GM19043 (cell line): Measurements from ENCODE around the gene TTPAL.

ENCODE experiments used
- ATAC-seq: cut with Tn5 transposase; IDR thresholded peaks from one replicate; pipeline ENCODE4 v1.9.1; 2021; ENCODE audit warnings: low read depth; ENCODE audit not compliant: unreplicated experiment

Gene TTPAL

GRCh38 chr20:44532259-44532980, 56.7 kb downstream of the TTPAL start:
- ATAC-seq = no peak

- ATAC-seq = no peak
These were observed 57.3 kb downstream of the TTPAL start for GRCh38 chr20:44532981-44533331.

GRCh38 chr20:44533928-44534327, 58.3 kb downstream of the TTPAL start:
- no peak for ATAC-seq

- no peak for ATAC-seq
These were observed 60.5 kb downstream of the TTPAL start for GRCh38 chr20:44536175-44536574.

- no peak for ATAC-seq
These were observed 62.3 kb downstream of the TTPAL start for GRCh38 chr20:44537993-44538392.

GRCh38 chr20:44540834-44541233, 65.2 kb downstream of the TTPAL start:
- no peak for ATAC-seq

- no peak for ATAC-seq
These were observed 66.3 kb downstream of the TTPAL start for GRCh38 chr20:44541992-44542391.

- no peak for ATAC-seq
These were observed 67.2 kb downstream of the TTPAL start for GRCh38 chr20:44542890-44543289.

GRCh38 chr20:44543358-44543757, 67.7 kb downstream of the TTPAL start:
- ATAC-seq = no peak
